Measurements from ENCODE around the gene CCDC13.

DNA sequence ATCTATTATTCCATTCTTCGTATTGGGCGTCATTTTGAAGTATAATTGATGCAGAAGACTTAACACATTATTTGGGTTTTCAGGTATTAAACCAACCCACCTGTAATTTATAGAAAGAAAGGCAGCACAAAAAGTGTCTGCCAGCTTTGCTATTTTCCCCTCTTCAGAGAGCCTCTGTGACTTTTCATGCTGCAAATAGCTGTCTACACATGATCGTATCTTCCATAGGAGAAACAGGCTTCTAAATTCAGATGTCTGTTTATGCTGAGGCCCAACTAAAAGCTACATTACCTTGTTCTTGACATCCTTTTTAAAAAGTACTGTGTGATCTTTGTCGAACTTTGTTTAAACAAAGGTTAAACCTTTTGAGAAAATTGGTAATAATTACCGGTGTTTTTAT lies 41.2 kb upstream of the CCDC13 start:
- TF ChIP-seq, protein P1, sequence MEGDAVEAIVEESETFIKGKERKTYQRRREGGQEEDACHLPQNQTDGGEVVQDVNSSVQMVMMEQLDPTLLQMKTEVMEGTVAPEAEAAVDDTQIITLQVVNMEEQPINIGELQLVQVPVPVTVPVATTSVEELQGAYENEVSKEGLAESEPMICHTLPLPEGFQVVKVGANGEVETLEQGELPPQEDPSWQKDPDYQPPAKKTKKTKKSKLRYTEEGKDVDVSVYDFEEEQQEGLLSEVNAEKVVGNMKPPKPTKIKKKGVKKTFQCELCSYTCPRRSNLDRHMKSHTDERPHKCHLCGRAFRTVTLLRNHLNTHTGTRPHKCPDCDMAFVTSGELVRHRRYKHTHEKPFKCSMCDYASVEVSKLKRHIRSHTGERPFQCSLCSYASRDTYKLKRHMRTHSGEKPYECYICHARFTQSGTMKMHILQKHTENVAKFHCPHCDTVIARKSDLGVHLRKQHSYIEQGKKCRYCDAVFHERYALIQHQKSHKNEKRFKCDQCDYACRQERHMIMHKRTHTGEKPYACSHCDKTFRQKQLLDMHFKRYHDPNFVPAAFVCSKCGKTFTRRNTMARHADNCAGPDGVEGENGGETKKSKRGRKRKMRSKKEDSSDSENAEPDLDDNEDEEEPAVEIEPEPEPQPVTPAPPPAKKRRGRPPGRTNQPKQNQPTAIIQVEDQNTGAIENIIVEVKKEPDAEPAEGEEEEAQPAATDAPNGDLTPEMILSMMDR (IDR thresholded peaks at IDR 0.05 in 2 of 3, conservative IDR thresholded peaks at IDR 0.05 in 1 of 3; ENCODE audit: control insufficient read depth in 2 of 3, extremely low read depth in 1 of 3, insufficient read depth in 1 of 3, low read depth in 3 of 3, low read length in 3 of 3), result no peak
- TF ChIP-seq MAX (IDR thresholded peaks at IDR 0.05; ENCODE audit: low read depth, low read length), result no peak
- TF ChIP-seq ZSCAN29 (IDR thresholded peaks at IDR 0.05), result no peak
- TF ChIP-seq, protein P2, sequence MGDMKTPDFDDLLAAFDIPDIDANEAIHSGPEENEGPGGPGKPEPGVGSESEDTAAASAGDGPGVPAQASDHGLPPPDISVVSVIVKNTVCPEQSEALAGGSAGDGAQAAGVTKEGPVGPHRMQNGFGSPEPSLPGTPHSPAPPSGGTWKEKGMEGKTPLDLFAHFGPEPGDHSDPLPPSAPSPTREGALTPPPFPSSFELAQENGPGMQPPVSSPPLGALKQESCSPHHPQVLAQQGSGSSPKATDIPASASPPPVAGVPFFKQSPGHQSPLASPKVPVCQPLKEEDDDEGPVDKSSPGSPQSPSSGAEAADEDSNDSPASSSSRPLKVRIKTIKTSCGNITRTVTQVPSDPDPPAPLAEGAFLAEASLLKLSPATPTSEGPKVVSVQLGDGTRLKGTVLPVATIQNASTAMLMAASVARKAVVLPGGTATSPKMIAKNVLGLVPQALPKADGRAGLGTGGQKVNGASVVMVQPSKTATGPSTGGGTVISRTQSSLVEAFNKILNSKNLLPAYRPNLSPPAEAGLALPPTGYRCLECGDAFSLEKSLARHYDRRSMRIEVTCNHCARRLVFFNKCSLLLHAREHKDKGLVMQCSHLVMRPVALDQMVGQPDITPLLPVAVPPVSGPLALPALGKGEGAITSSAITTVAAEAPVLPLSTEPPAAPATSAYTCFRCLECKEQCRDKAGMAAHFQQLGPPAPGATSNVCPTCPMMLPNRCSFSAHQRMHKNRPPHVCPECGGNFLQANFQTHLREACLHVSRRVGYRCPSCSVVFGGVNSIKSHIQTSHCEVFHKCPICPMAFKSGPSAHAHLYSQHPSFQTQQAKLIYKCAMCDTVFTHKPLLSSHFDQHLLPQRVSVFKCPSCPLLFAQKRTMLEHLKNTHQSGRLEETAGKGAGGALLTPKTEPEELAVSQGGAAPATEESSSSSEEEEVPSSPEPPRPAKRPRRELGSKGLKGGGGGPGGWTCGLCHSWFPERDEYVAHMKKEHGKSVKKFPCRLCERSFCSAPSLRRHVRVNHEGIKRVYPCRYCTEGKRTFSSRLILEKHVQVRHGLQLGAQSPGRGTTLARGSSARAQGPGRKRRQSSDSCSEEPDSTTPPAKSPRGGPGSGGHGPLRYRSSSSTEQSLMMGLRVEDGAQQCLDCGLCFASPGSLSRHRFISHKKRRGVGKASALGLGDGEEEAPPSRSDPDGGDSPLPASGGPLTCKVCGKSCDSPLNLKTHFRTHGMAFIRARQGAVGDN (IDR thresholded peaks at IDR 0.05), result no peak
- no peak for TF ChIP-seq ZNF24 (IDR thresholded peaks at IDR 0.05)
- TF ChIP-seq CHD1 (IDR thresholded peaks at IDR 0.05; ENCODE audit: low read depth, low read length), result no peak
- no peak for TF ChIP-seq BACH1 (IDR thresholded peaks at IDR 0.05; ENCODE audit: borderline replicate concordance)
- no peak for TF ChIP-seq EGR1 (IDR thresholded peaks at IDR 0.05; ENCODE audit: borderline replicate concordance in 1 of 2, low read depth in 2 of 2, low read length in 2 of 2)

All from GM12878 (cell line).